IMR-90 (cell line): ENCODE results near the gene ARHGEF12. TPM values are rescaled to one million over a fixed set of nuclear protein-coding genes. Genes with fewer than 3 reads are reported as not detected.

ENCODE experiments used
- ATAC-seq: fragments of 200-7000 bp; cut with Tn5 transposase; 2 replicates; pipeline ENCODE4 v1.9.1; 2020; ENCODE audit warnings: low read depth, mild to moderate bottlenecking, moderate library complexity
- BruUV-seq: library from RNA; stranded (reverse); fragments of 400-500 nt; replicated peaks from 2 replicates; lab custom pipeline; 2021; lab: Mats Ljungman, UMichigan
- CTCF ChIA-PET: fragments of 300-600 bp; formaldehyde crosslinking; extraction: SDS; loops from one replicate; lab custom pipeline; 2021; ENCODE audit warnings: antibody characterized with exemption; lab: Yijun Ruan, JAX
- POLR2A ChIA-PET: fragments of 300-600 bp; sonication (Branson Sonifier 250); formaldehyde crosslinking; loops from one replicate; lab custom pipeline; 2022; ENCODE audit warnings: antibody characterized with exemption; ENCODE audit not compliant: unreplicated experiment; lab: Charles Lee
- DNase-seq: peaks from one replicate; pipeline ENCODE4 v3.0.0; 2013
- H2AFZ ChIP-seq: replicated peaks from 2 replicates; pipeline ENCODE3; 2013; ENCODE audit warnings: low read length, mild to moderate bottlenecking; ENCODE audit not compliant: poor library complexity
- H2AK5ac ChIP-seq: 2 replicates; pipeline ENCODE4 v1.6.1; 2013; ENCODE audit warnings: low read depth, low read length, inconsistent platforms
- H2AK9ac ChIP-seq: replicated peaks from 2 replicates; pipeline ENCODE3; 2013; ENCODE audit warnings: mild to moderate bottlenecking, low read depth, low read length, moderate library complexity; ENCODE audit not compliant: poor library complexity
- H2BK120ac ChIP-seq: 2 replicates; pipeline ENCODE4 v1.6.1; 2013; ENCODE audit warnings: low read depth, low read length, inconsistent platforms
- H2BK15ac ChIP-seq: 3 replicates; pipeline ENCODE4 v1.6.1; 2013; ENCODE audit warnings: low read depth, low read length, inconsistent platforms
- H2BK20ac ChIP-seq: 2 replicates; pipeline ENCODE4 v1.6.1; 2013; ENCODE audit warnings: low read depth, mild to moderate bottlenecking, inconsistent platforms, low read length, moderate library complexity
- H2BK5ac ChIP-seq: 2 replicates; pipeline ENCODE4 v1.6.1; 2013; ENCODE audit warnings: mild to moderate bottlenecking, low read depth, low read length, inconsistent platforms; ENCODE audit not compliant: poor library complexity, severe bottlenecking
- H3K14ac ChIP-seq: replicated peaks from 2 replicates; pipeline ENCODE4 v1.6.1; 2013; ENCODE audit warnings: low read depth, low read length, inconsistent platforms
- H3K18ac ChIP-seq: 2 replicates; pipeline ENCODE4 v1.6.1; 2013; ENCODE audit warnings: low read depth, low read length, control low read depth
- H3K23ac ChIP-seq: 2 replicates; pipeline ENCODE4 v1.6.1; 2013; ENCODE audit warnings: low read depth, low read length, inconsistent platforms
- H3K27ac ChIP-seq: 2 replicates; pipeline ENCODE4 v1.5.1; 2013; ENCODE audit warnings: mild to moderate bottlenecking, control low read depth, low read length; ENCODE audit not compliant: insufficient read depth
- H3K27me3 ChIP-seq: 2 replicates; pipeline ENCODE4 v1.6.1; 2013; ENCODE audit warnings: low read length; ENCODE audit not compliant: control insufficient read depth, insufficient read depth
- H3K36me3 ChIP-seq: 2 replicates; pipeline ENCODE4 v1.6.1; 2013; ENCODE audit warnings: low read length, mixed read lengths; ENCODE audit not compliant: control insufficient read depth, insufficient read depth
- H3K4ac ChIP-seq: 2 replicates; pipeline ENCODE4 v1.6.1; 2013; ENCODE audit warnings: low read depth, low read length, inconsistent platforms
- H3K4me1 ChIP-seq: 2 replicates; pipeline ENCODE4 v1.6.1; 2013; ENCODE audit warnings: low read length, mixed read lengths; ENCODE audit not compliant: control insufficient read depth, insufficient read depth
- H3K4me2 ChIP-seq: 2 replicates; pipeline ENCODE4 v1.6.1; 2013; ENCODE audit warnings: low read depth, mild to moderate bottlenecking, control low read depth, low read length, moderate library complexity
- H3K4me3 ChIP-seq: 2 replicates; pipeline ENCODE4 v1.5.1; 2013; ENCODE audit warnings: low read depth, mild to moderate bottlenecking, control low read depth, low read length, moderate library complexity; ENCODE audit not compliant: insufficient read depth
- H3K56ac ChIP-seq: 2 replicates; pipeline ENCODE4 v1.6.1; 2013; ENCODE audit warnings: low read length, inconsistent platforms; ENCODE audit not compliant: insufficient read depth; ENCODE audit errors: extremely low read depth
- H3K79me1 ChIP-seq, 2 experiments: 2 replicates each; pipeline ENCODE4 v1.6.1; 2013; ENCODE audit warnings: low read length in 2 of 2, inconsistent platforms in 1 of 2, low read depth in 1 of 2
- H3K9ac ChIP-seq: 2 replicates; pipeline ENCODE4 v1.6.1; 2013; ENCODE audit warnings: low read depth, low read length, control low read depth
- H3K9me1 ChIP-seq: 2 replicates; pipeline ENCODE4 v1.6.1; 2013; ENCODE audit warnings: low read length, inconsistent platforms; ENCODE audit not compliant: insufficient read depth
- H3K9me3 ChIP-seq: 2 replicates; pipeline ENCODE4 v1.6.1; 2013; ENCODE audit warnings: low read length; ENCODE audit not compliant: control insufficient read depth, insufficient read depth
- H4K20me1 ChIP-seq: 2 replicates; pipeline ENCODE4 v1.6.1; 2013; ENCODE audit warnings: low read length, inconsistent platforms; ENCODE audit not compliant: insufficient read depth
- H4K5ac ChIP-seq: 2 replicates; pipeline ENCODE4 v1.6.1; 2013; ENCODE audit warnings: mild to moderate bottlenecking, low read depth, low read length, control low read depth
- H4K8ac ChIP-seq, 2 experiments: 2 replicates each; pipeline ENCODE4 v1.6.1; 2013; ENCODE audit warnings: low read depth in 2 of 2, low read length in 2 of 2, control low read depth in 1 of 2, inconsistent platforms in 1 of 2
- H4K91ac ChIP-seq: 2 replicates; pipeline ENCODE4 v1.6.1; 2013; ENCODE audit warnings: low read depth, low read length, inconsistent platforms; ENCODE audit not compliant: insufficient read depth
- BHLHE40 ChIP-seq: fragments of 150-350 bp; IDR thresholded peaks from 2 replicates; pipeline ENCODE4 v1.6.1; 2016; ENCODE audit warnings: mild to moderate bottlenecking, low read depth, low read length
- CEBPB ChIP-seq: IDR thresholded peaks from 2 replicates; pipeline ENCODE4 v1.6.1; 2012; ENCODE audit warnings: low read depth, low read length, improper control_type of control experiment
- CHD1 ChIP-seq: IDR thresholded peaks from 2 replicates; pipeline ENCODE4 v1.6.1; 2012; ENCODE audit warnings: low read depth, low read length, improper control_type of control experiment
- CTCF ChIP-seq: conservative IDR thresholded peaks from 2 replicates; pipeline ENCODE4 v1.5.1; 2012; ENCODE audit warnings: mild to moderate bottlenecking, low read depth, low read length, improper control_type of control experiment
- ELK1 ChIP-seq: fragments of 150-350 bp; IDR thresholded peaks from 2 replicates; pipeline ENCODE4 v1.6.1; 2016; ENCODE audit warnings: low read depth, mild to moderate bottlenecking, low read length, moderate library complexity, borderline replicate concordance
- FOS ChIP-seq: fragments of 150-350 bp; IDR thresholded peaks from 2 replicates; pipeline ENCODE4 v1.6.1; 2016; ENCODE audit warnings: low read depth, low read length
- MAFK ChIP-seq: IDR thresholded peaks from 2 replicates; pipeline ENCODE4 v1.6.1; 2012; ENCODE audit warnings: low read depth, low read length, improper control_type of control experiment
- MAZ ChIP-seq: IDR thresholded peaks from 2 replicates; pipeline ENCODE4 v1.6.1; 2012; ENCODE audit warnings: low read depth, mild to moderate bottlenecking, low read length, improper control_type of control experiment, moderate library complexity, borderline replicate concordance
- MXI1 ChIP-seq: IDR thresholded peaks from 2 replicates; pipeline ENCODE4 v1.6.1; 2012; ENCODE audit warnings: low read depth, mild to moderate bottlenecking, low read length, moderate library complexity, borderline replicate concordance
- NFE2L2 ChIP-seq: fragments of 150-350 bp; IDR thresholded peaks from 2 replicates; pipeline ENCODE4 v1.6.1; 2016; ENCODE audit warnings: low read depth, mild to moderate bottlenecking, low read length
- POLR2A ChIP-seq: IDR thresholded peaks from 2 replicates; pipeline ENCODE4 v1.6.1; 2012; ENCODE audit warnings: mild to moderate bottlenecking, low read depth, low read length
- RAD21 ChIP-seq: IDR thresholded peaks from 2 replicates; pipeline ENCODE4 v1.6.1; 2012; ENCODE audit warnings: low read length, improper control_type of control experiment
- RCOR1 ChIP-seq: IDR thresholded peaks from 2 replicates; pipeline ENCODE4 v1.6.1; 2012; ENCODE audit warnings: mild to moderate bottlenecking, low read length, improper control_type of control experiment; ENCODE audit not compliant: insufficient replicate concordance
- RFX5 ChIP-seq: IDR thresholded peaks from 2 replicates; pipeline ENCODE4 v1.8.0; 2012; ENCODE audit warnings: low read depth, mild to moderate bottlenecking, low read length, moderate library complexity
- SMC3 ChIP-seq: fragments of 150-350 bp; IDR thresholded peaks from 2 replicates; pipeline ENCODE4 v1.6.1; 2016; ENCODE audit warnings: low read depth, mild to moderate bottlenecking, antibody characterized with exemption, low read length, moderate library complexity
- USF2 ChIP-seq: fragments of 150-350 bp; IDR thresholded peaks from 2 replicates; pipeline ENCODE4 v1.6.1; 2017; ENCODE audit warnings: mild to moderate bottlenecking, antibody characterized with exemption, low read length, low read depth
- WGBS, 2 experiments: methylation state at CpG; one replicate each; pipeline versions ENCODE4 v1.1.5 to v1.1.7; 2013; ENCODE audit warnings: missing lambda C conversion rate in 2 of 2; ENCODE audit not compliant: insufficient read length in 1 of 2; ENCODE audit errors: extremely low coverage in 2 of 2; 5-methylcytosine and 5-hydroxymethylcytosine counted together
- dilution Hi-C: fragments of 300-500 bp; cut with HindIII; formaldehyde crosslinking; loops from one replicate; pipeline ENCODE4 v1.14.3; 2018; ENCODE audit warnings: low sequenced_read_pairs; ENCODE audit not compliant: unreplicated experiment
- in situ Hi-C: fragments of 300-500 bp; cut with MboI; formaldehyde crosslinking; loops from 3 replicates; pipeline ENCODE4 v1.14.3; 2019; ENCODE audit warnings: low sequenced_read_pairs, inconsistent platforms, mixed read lengths
- intact Hi-C: fragments of 100-400 bp; cut with micrococcal nuclease; formaldehyde crosslinking; loops from 2 replicates; pipeline ENCODE4 v1.10.0; 2022
- polyA plus RNA-seq, 3 experiments: library from polyadenylated mRNA; depleted of rRNA; stranded (reverse); fragments of >200 nt; gene quantifications; 2 replicates each; pipeline ENCODE4 v1.2.3, GENCODE V29; 2012; ENCODE audit warnings: low replicate concordance in 1 of 3
- total RNA-seq: library from RNA; depleted of rRNA; stranded (reverse); fragments of >200 nt; gene quantifications from 2 replicates; pipeline ENCODE4 v1.2.3, GENCODE V29; 2012

The ARHGEF12 gene
- total and polyA plus RNA-seq, 2 of the 4 experiments (the other 2 are of a cell fraction) = 25.5 to 115 TPM

GRCh38 chr11:120296554-120296953 lies 39.7 kb upstream of the ARHGEF12 start:
- Histone ChIP-seq H4K8ac (no peak overlapping the region), H3K9me3 (no peaks in the 10 kb centered on the region), H2AFZ (no peak overlapping the region), H3K4me1 (no peaks in the 10 kb centered on the region), H3K79me1 (no peaks in the 10 kb centered on the region), H3K9ac (no peak overlapping the region), H3K14ac (no peak overlapping the region), H3K18ac (no peak overlapping the region), H2BK20ac (no peak overlapping the region), H4K91ac (no peak overlapping the region), H3K9me1 (no peaks in the 10 kb centered on the region), H3K56ac (no peak overlapping the region), H3K23ac (no peak overlapping the region), H3K36me3 (no peaks in the 10 kb centered on the region), H2BK15ac (no peak overlapping the region), H3K27me3 (peaks cover 59% of the 10 kb centered on the region), H2BK5ac (no peak overlapping the region), H3K27ac (no peak overlapping the region), H3K4me3 (no peak overlapping the region), H2BK120ac (no peak overlapping the region), H2AK5ac (no peak overlapping the region), H4K20me1 (no peaks in the 10 kb centered on the region), H4K5ac (no peak overlapping the region), H2AK9ac (no peak overlapping the region), H3K4me2 (no peak overlapping the region), H3K4ac (no peak overlapping the region)
- WGBS, 2 experiments = no CpG with 5 or more reads among the region's 5 CpGs
- POLR2A ChIA-PET = no interaction called here
- dilution Hi-C loops = no loop called here
- ATAC-seq (no peak), DNase-seq (no peak)
- CTCF ChIA-PET = interaction anchor here (1.0 to 1.3 kb wide), 2 partner anchors 126 to 567 kb away, joined by 3 read pairs; partner anchors contain the start of gene NECTIN1
- intact Hi-C loops = no loop called here
- in situ Hi-C loops = loop anchor here (5.0 kb wide), 1 partner anchor 64 kb away; no protein-coding TSS in a partner anchor
- no TSS peak for BruUV-seq
- TF ChIP-seq FOS (no peak), CEBPB (no peak), NFE2L2 (no peak), MAZ (no peak), MXI1 (no peak), RAD21 (no peak), CHD1 (no peak), BHLHE40 (no peak), CTCF (no peak), MAFK (no peak), ELK1 (no peak), RFX5 (no peak), RCOR1 (no peak), POLR2A (no peak), SMC3 (no peak), USF2 (no peak)
